HG03280 (cell line): ENCODE results near the gene RHOU.

Experiments used
- ATAC-seq: cut with Tn5 transposase; IDR thresholded peaks from one replicate; pipeline ENCODE4 v1.9.1; 2021; ENCODE audit warnings: mild to moderate bottlenecking, moderate library complexity; ENCODE audit not compliant: unreplicated experiment

Gene RHOU

DNA sequence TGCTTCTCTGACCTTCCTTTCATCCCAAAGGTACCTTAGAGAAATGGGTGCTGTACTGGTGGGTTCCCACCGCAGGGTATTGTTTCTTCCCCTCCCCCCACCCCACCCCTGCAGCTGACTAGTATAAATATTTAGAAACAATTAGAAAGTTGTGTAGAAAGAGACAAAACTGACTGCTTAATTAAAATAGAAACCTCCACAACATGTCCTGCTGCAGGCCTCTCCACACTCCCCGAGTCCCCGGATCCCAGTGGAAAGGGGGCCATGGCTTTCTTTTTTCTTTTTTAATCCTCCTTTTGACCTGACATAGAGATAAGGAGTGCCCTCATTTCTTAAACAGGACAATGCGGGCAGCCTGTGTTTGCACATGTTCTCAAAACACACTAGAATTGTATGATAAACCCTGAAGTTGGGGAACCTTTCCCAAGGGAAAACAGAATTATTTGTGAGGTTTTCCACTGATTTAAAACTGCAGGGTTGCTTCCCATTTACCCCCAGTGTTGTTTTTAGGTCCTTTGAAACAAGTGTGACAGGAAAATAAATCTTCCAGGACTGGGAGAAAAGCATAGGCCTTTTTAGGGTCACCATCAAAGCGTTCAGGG, 1.7 kb downstream of the RHOU start:
- no peak for ATAC-seq

DNA sequence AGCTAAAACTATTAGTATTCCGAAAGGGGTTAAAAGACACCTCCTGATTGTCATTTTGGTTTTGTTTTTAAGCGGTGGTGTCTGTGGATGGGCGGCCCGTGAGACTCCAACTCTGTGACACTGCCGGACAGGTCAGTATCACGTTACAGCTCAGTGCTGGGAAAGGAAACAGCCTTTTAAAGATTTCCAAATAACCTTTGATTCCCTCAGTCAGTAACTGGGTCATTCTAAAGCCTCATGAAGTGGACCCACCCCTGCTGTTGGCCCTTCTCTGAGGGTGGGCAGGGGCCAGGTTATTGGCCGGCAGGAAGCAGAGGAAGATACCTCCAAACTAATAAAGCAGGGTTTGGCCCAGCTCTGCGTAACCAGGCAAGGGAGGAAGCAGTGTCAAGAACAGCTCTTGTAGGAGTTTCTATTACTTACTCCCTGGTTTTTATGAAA, 2.3 kb downstream of the RHOU start:
- ATAC-seq, result no peak

DNA sequence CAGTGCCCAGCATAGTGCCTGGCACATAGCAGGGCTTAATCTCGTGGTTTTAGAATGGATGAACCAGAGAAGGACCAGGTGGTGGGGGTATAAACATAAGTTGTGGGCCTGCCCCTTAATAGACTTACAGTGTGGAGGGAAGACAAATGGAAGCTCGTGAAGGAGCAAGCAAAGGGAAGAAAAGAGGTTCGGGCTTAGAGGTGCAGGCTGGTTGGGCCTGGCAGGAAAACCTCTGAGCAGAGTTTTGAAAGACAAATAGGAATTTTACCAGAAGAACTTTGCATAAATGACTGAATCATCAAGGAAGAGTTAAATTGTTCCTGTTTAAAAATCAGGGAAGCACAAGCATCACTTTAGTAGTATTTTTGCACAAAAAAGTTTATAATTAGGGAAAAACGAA, 4.5 kb downstream of the RHOU start:
- ATAC-seq, result no peak

DNA sequence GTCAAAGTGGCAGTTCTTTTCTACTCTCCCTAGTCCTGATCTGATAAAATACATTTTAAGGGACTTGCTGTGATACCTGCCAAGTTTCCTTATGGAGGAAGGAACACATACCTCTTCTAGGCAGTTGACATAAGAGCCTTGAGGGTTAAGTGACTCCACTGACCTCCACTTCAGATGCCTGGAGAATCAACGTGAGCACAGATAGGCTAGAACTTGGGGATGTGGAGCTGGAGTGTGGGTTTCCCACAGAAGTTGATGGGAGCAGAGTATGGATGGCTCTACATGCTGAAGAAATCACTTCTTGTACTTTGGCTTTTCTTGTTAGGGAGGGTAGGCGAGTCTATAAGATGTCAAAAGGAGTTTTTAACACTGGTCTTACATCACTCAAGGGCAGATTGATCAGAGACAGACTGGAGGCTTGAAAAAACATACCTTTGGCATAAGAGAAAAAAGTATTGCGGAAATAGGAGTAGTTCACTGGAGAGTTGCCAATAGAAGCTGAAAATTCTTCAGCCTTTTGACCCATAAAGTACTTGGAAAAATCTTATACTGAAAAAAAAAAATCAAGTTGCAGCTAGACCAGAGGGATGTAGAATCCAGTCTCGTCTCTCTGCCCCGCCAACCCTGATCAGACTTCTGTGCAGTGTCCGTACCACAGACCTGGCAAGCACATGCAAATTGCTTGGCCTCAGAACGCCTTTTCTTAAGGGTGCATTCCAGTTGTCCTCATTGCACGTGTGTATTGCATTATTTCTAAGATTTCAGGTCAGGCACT, 5.5 kb downstream of the RHOU start:
- ATAC-seq, result no peak

DNA sequence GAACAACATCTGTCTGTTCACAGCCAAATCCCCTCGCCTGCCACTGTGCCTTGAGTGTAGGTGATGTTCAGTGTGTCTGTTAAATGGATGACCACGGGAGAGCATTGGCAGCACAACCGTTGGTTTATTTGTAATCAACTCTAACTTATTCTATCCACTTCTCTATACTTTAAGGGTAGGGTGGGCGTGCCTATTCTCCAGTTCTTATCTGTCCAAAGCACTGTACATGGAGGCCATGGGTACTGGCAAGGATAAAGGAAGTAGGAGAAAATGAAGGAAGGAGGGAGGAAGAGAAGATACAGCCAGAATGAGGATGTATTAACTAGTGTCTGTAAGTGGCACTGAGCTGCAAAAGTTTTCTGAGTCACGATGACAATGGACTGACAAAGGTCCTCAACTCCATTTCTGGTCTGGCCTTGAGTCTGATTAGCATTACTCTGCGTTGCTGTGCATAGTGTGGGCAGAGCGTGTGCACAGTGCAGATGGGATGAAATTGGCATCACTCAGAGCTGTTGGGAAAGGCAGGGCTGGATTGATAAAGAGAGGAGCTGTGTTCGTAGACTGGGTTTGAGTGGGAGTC, 7.1 kb downstream of the RHOU start:
- ATAC-seq, result no peak

DNA sequence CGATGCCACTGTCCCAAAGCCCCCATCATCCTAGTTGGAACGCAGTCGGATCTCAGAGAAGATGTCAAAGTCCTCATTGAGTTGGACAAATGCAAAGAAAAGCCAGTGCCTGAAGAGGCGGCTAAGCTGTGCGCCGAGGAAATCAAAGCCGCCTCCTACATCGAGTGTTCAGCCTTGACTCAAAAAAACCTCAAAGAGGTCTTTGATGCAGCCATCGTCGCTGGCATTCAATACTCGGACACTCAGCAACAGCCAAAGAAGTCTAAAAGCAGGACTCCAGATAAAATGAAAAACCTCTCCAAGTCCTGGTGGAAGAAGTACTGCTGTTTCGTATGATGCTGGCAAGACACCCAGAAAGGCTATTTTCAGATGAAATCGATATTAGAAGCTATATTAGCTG, 8.1 kb downstream of the RHOU start:
- ATAC-seq, result no peak

DNA sequence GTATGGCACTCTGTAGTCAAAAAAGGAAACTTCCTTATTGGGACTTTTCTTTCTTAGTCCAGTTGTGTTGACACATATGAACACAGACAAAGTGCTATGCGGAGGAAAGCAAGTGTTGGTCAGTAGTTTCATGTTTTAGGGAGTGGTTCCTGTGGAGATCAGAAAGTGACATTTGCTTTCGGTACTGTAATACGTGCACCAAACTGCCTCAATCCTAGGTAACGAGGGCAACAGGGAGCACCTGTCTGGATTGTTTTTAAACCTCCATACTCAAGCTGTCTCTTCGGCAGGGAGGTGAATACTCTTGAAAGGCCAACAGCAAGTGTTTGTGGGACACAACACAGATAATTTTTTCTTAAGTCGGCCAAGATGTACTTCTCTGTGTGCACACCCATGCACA, 9.1 kb downstream of the RHOU start:
- no peak for ATAC-seq

DNA sequence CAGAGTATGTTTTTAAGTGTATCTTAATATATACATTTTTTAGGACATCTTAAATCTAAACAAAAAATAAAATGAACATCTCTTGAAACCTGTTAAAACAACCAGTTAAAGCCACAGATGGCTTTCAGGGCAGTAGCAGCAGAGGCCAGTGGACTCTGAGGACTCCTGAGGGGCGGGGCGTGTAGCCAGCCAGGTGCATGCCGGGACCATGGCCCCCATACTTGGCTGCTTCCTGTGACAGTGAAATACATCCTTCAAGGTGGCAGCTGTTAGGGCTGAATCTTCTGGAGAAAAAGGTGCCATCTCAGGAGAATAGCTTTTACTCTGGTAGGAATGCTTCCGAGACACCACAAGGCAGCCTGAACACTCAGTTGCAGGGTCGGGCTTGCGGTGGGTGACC, 9.6 kb downstream of the RHOU start:
- ATAC-seq, result no peak

DNA sequence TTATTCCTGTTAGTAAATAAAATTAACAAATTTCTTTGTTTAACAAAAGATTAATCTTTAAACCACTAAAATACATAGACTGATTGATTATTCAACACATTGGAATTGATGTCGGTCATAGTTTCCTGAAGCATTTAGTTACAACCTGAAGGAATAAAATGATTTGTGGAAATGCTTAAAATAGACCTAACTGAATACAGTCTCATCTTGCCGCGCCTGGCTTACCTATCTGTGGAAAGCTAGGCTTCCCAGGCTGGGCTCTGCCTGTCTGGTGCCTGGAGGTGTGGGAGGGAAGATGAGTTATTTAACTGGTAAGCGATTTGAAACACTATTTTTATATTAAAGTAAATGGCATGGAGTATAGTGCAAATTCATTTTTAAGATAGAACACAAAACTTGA, 10.2 kb downstream of the RHOU start:
- ATAC-seq, result no peak

DNA sequence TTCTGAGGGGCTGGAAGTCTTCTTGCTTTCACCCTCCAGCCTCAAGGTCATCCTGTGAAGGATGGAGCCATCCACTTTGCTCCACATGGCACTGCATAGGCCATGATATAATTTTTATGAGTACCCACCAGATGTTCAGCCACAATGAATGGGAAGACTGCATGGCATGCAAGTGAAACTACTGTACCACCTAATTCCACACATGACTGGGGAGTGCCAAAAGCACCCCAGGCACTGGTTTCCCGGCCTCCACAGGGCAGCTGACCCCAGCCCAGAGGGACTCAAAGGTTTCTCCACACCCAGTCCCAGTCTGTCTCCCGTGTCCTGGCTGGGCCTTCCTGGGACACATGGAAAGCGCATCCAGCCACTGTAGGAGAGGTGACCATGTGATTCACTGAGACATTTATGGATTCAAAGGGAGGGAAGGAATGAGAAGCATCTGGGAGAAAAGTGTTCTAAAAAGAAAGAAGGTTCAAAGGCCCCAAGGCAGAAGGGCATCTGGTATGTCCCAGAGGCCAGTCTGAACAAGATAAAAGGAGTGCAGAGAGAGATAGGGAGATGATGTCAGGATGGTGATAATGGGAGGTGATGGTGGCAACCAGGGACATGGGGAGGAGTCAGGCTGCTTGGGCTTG, 12.1 kb downstream of the RHOU start:
- ATAC-seq, result no peak

DNA sequence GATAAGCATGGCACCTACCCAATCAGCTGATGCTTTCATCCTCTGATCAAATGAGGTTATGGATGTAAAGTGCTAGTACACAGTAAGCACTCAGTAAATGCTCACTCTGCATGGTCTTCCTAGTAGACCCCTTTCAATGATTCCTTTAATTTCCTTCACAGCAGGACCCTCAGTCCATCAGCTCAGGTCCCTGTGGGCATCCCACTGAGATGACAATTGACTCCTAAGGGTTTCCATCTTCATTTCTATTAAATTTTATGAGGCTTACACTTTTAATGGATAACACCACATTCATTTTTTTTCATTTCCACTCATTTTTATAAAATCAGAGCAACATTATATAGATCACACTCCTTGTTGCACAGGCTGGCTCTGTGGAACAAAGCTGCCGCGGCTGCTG, 12.8 kb downstream of the RHOU start:
- ATAC-seq, result no peak

DNA sequence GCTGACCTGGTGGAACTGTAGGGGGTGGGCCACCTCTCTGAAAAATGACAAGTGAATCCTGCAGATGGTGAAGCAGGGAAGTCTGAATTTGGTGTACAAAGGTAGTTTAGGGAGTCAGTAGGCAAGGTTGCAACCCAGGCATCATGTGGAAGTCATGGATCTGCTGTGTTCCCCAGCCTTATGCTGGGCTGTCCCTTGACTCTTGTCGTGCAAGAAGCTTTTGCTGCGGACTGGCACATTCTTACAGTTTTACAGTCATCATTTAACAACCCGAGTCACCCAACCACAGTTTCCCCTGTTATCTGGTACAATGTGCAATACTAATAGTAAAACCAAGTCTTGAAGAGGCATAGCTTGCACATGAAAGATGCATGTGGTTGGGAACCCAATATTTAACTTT, 13.2 kb downstream of the RHOU start:
- ATAC-seq, result no peak

DNA sequence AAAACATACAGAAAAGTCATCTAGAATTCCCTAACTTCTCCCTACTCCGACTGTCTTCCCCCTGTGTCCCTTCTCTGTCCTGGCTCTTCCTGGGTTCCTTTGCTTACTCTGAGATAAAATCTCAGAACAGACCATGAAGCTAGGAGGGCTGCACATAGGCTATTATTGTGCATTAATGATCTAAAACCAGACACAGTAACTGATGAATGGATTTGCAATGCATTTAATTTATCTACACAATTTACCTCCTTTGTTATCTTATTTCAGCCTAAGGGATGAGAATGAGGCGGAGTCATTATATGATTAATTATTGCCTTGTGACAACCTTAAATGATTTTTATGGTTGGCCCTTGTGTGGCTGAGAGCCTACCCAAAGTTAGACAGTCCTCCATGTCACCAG, 14.5 kb downstream of the RHOU start:
- ATAC-seq, result no peak

DNA sequence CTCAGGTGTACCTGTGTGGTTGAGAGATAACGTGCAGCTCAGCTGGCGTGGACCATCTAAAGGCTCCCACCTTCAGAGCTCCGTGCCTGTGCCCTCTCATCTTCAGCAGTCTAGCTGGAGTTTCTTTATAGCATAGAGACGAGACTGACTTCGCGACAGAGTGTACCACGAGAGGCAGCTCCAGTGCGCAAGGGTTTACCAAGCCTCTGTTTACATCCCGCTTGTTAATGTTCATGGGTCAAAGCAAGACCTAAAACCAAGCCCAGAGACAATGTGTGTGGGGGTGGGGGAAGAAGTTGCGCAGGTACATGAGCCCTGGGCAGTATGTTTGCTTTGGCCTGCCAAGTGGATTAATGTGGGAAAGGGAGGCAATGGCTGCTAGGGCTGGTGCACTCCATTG, 15.6 kb downstream of the RHOU start:
- no peak for ATAC-seq

DNA sequence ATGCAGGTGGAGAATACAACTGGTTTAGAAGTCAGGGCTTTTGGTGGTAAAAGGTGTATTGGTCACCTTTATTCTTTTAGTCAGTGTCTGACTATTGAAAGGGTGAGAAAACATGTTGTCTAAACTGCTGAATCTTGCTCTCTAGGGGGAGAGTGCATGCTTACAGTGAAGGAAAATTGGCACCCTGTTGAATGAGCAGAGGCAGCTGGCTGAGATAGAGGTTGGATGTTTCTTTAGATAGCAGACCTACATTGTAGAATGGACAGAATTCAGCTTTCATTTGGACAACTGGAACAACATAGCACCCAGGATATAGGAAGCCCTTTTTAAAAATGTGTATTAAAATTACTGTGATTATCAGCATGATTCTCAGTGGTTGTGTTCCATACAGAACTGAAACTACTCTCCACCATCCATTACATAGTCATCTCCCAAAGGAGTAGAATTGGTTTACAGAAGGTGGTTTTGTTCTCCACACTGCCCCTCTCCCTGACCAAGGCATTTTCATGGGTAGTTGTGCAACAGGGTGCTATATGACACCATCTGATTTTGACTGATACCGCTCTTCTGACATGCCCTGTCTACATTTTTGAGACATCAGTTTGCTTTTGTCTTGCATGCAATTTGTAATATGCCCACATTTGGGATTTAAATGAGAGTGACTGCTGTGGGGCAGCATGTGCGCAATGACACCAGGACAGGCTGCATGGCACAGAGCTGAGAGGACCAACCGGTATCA, 16.2 kb downstream of the RHOU start:
- ATAC-seq, result no peak

DNA sequence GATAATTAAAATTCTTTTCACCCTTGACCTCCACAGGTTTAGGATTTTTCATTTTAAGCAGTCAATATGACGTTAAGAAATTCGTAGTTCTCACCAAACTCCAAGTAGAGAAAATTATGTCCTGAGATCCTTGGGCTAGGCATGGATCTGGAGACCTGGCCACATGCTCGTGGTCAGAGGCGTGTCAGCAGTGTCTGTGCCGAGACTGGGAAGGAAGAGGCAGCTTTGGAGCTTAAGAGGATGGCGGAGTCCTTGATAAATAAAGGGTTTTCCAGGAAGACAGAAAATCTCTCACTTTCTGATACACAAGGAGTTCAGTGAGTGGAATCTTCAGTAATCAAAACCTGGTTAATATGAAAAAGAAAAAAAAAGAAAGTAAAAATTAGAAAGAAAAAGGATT, 17.0 kb downstream of the RHOU start:
- ATAC-seq, result no peak

DNA sequence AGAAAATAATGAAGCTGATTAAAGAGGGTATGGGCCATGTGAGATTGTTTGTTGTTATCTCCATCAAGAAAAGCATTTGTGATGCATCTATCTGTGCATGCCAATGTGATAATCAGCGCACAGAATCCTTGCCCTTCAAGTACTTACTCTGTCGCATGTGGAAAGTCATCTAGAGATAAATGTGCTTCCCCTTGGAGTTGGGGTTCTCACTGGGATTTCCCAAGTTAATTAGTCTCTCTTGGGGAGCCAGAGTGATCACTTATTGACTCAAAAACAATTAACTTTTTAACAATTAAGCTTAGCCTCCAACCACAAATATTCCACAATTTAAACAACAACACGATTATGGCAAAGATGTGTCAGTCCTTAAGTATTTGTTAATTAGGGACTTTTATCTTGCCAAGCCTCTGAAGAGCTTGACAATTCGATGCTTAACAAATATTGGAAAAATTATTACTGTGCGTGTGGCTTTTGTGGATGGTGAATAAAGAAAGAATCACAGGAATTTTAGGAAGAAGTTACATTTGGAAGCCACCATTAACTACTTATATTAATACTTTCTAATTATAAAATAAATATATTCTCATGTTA, 17.5 kb downstream of the RHOU start:
- no peak for ATAC-seq

DNA sequence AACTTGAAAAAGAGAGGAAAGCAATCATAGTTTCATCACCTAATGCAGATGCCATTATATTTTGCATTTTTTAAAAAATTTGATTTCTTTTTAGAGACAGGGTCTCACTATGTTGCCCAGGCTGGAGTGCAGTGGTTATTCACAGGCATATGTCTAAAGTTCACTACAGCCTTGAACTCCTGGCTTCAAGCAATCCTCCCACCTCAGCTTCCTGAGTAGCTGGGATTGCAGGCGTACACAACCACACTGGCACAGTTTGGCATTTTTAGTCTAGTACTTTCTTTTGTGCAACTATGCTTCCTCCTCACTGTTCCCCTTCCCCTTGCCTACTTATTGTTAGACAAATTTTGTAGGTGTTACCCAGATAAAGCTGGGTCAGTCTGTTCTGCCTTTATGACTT, 18.0 kb downstream of the RHOU start:
- no peak for ATAC-seq

DNA sequence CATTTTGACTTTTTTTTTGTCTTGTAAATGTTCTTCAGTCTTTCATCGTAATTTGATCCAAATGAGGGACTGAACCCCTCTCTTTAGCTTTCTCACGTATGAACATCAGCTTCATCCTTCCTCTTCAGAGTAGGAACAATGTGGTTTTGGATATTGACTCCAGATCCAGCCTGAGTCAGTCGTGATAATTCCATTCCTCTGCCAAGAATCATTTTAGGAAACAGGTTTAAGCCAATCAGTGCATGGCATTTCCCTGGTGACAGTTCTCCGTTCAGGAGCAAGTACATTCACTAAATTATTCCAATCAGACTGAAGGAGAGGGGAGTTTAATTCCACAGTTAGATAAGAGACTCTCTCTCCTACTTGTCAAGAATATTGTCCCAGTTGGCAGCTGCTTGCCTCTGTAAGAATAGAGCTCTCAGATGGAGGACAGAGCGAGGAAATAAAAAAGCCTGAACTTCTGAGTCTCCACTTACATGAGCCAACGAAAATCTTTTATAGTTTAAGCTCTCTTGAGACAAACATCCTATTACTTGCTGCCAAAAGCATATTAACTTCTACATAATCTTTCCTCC, 18.6 kb downstream of the RHOU start:
- ATAC-seq, result no peak

DNA sequence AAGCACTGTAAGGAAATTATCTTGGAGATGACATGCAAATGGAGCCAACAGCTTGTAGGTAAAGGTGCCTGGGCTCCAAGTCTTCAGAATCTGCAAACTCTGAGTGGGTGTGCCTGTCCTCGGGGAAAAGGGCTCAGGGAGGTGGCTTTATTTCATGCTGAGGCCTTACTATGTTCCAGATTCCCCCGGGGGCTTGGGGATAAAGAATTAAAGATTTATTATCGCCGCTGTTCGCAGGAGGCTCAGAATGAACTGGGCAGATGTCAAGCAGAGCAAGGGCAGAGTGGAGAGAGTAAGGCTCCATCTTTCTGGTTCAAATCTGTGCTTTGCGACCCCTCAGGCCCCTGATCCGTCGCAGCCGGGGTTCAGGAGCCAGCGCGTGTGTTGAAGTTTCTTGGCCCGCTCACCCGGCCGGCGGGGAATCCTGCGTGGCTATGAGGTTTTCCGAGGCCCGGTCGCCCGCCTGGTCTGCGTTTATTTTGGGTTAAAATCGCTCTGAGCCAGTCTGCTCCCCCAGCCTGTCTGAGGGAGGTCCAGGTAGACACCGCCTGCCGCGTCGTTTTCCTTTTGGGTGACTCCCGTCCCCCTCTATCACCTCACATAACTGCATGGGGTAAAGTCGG, 19.5 kb downstream of the RHOU start:
- ATAC-seq, result no peak
